ENCODE data around the gene EVI2B.
"Not testable (repeated sequence)": the region's sequence is repeated elsewhere in the genome, so short reads cannot be mapped to it uniquely, and the experiment has no call there.

GRCh38 chr17:31287932-31288331, 25.9 kb downstream of the EVI2B start:
- not testable (repeated sequence) for TF ChIP-seq POLR2A, USF2 (IDR thresholded peaks at IDR 0.05; ENCODE audit: low read depth, low read length)
